Stimulated activated CD8-positive, alpha-beta memory T cell treated with anti-CD3 and anti-CD28 coated beads, Interleukin-7, amount 100 ng/mL, for 24 hours (primary cell): ENCODE results near the gene CACNB4.
"Not testable (repeated sequence)": the region's sequence is repeated elsewhere in the genome, so short reads cannot be mapped to it uniquely, and the experiment has no call there.

ENCODE experiments used
- DNase-seq: peaks from one replicate; pipeline ENCODE4 v3.0.0-alpha.2; 2020; ENCODE audit warnings: low read depth

The CACNB4 gene

GRCh38 chr2:152019732-152020131 is 79.1 kb downstream of the CACNB4 start:
- no peak for DNase-seq

- no peak for DNase-seq
These were observed 82.4 kb downstream of the CACNB4 start for GRCh38 chr2:152016181-152017120.

- no peak for DNase-seq
These were observed 83.3 kb downstream of the CACNB4 start for GRCh38 chr2:152015552-152015951.

- DNase-seq = no peak
These were observed 86.1 kb downstream of the CACNB4 start for GRCh38 chr2:152012697-152013096.

GRCh38 chr2:152011724-152012123 is 87.1 kb downstream of the CACNB4 start:
- DNase-seq = no peak

- no peak for DNase-seq
These were observed 93.2 kb downstream of the CACNB4 start for GRCh38 chr2:152005607-152006006.

GRCh38 chr2:152003283-152003682 is 95.6 kb downstream of the CACNB4 start:
- not testable (repeated sequence) for DNase-seq

GRCh38 chr2:151999053-151999452 is 99.8 kb downstream of the CACNB4 start:
- DNase-seq = peak; percentile 8

- DNase-seq = no peak
These were observed 102.4 kb downstream of the CACNB4 start for GRCh38 chr2:151996243-151997003.

GRCh38 chr2:151995161-151995557 is 103.7 kb downstream of the CACNB4 start:
- DNase-seq = no peak

- not testable (repeated sequence) for DNase-seq
These were observed 104.7 kb downstream of the CACNB4 start for GRCh38 chr2:151994178-151994577.

GRCh38 chr2:151991010-151991409 is 107.8 kb downstream of the CACNB4 start:
- DNase-seq = no peak

- DNase-seq = no peak
These were observed 109.5 kb downstream of the CACNB4 start for GRCh38 chr2:151989378-151989777.

GRCh38 chr2:151987484-151987883 is 111.4 kb downstream of the CACNB4 start:
- DNase-seq = no peak

GRCh38 chr2:151984424-151985083 is 114.3 kb downstream of the CACNB4 start:
- DNase-seq = no peak

GRCh38 chr2:151983221-151983620 is 115.6 kb downstream of the CACNB4 start:
- DNase-seq = no peak

- DNase-seq = no peak
These were observed 117.0 kb downstream of the CACNB4 start for GRCh38 chr2:151981886-151982285.

GRCh38 chr2:151979694-151980093 is 119.2 kb downstream of the CACNB4 start:
- DNase-seq = no peak

- DNase-seq = no peak
These were observed 120.1 kb downstream of the CACNB4 start for GRCh38 chr2:151978709-151979108.

GRCh38 chr2:151977631-151978030 is 121.2 kb downstream of the CACNB4 start:
- no peak for DNase-seq

GRCh38 chr2:151976945-151977353 is 121.9 kb downstream of the CACNB4 start:
- DNase-seq = no peak
